SK-N-SH (cell line): Measurements from ENCODE around the gene ADAMTS3. TPM values are rescaled to one million over a fixed set of nuclear protein-coding genes. Genes with fewer than 3 reads are reported as not detected.
A peak's percentile ranks its signal among the peaks of the same experiment; 100 is the strongest.

Experiments used
- CTCF ChIA-PET: fragments of 300-600, 350-600 bp; formaldehyde crosslinking; extraction: SDS; loops from one replicate; lab custom pipeline; 2021; lab: Yijun Ruan, JAX
- POLR2A ChIA-PET: fragments of 350-600 bp; sonication (Branson Sonifier 250); formaldehyde crosslinking; extraction: SDS; loops from one replicate; lab custom pipeline; 2020; ENCODE audit warnings: antibody characterized with exemption, inconsistent platforms; lab: Yijun Ruan, JAX
- DNase-seq: peaks from one replicate; pipeline ENCODE4 v3.0.0; 2012
- H2AFZ ChIP-seq: fragments of 200-600 bp; sonication (generic); 2 replicates; pipeline ENCODE4 v1.8.1; 2016; ENCODE audit warnings: antibody characterized with exemption, mild to moderate bottlenecking, low read depth
- H3F3A ChIP-seq: fragments of 200-600 bp; sonication (generic); replicated peaks from 2 replicates; pipeline ENCODE3; 2016; ENCODE audit warnings: antibody characterized with exemption, mild to moderate bottlenecking; ENCODE audit not compliant: insufficient read depth
- H3K27ac ChIP-seq, 2 experiments: fragments of 200-500 bp in 1 of 2; fragments of 200-600 bp in 1 of 2; sonication (Bioruptor generic) in 1 of 2; sonication (generic), shearing (Covaris generic) in 1 of 2; 2 replicates each; pipeline versions ENCODE4 v1.5.1 to v1.6.1; 2014 to 2016; ENCODE audit warnings: low read depth in 2 of 2, inconsistent platforms in 1 of 2, low read length in 1 of 2, mild to moderate bottlenecking in 1 of 2, mixed read lengths in 1 of 2
- H3K27me3 ChIP-seq: fragments of 200-600 bp; sonication (generic), shearing (Covaris generic); 2 replicates; pipeline ENCODE4 v1.6.1; 2016; ENCODE audit warnings: mixed run types; ENCODE audit not compliant: insufficient read depth
- H3K36me3 ChIP-seq, 2 experiments: fragments of 200-500 bp in 1 of 2; fragments of 200-600 bp in 1 of 2; sonication (Bioruptor generic) in 1 of 2; sonication (generic) in 1 of 2; replicated peaks in 1 of 2; 2 replicates each; pipeline versions ENCODE3 to v1.5.1; 2014 to 2016; ENCODE audit warnings: low read length in 1 of 2, mild to moderate bottlenecking in 1 of 2; ENCODE audit not compliant: insufficient read depth in 2 of 2, control insufficient read depth in 1 of 2
- H3K4me1 ChIP-seq, 2 experiments: fragments of 200-500 bp in 1 of 2; fragments of 200-600 bp in 1 of 2; sonication (Bioruptor generic) in 1 of 2; sonication (generic), shearing (Covaris generic) in 1 of 2; 2 replicates each; pipeline versions ENCODE4 v1.5.1 to v1.6.1; 2014 to 2016; ENCODE audit warnings: low read depth in 1 of 2, low read length in 1 of 2, mixed run types in 1 of 2; ENCODE audit not compliant: insufficient read depth in 2 of 2, control insufficient read depth in 1 of 2
- H3K4me2 ChIP-seq: fragments of 200-600 bp; sonication (generic), shearing (Covaris generic); 2 replicates; pipeline ENCODE4 v1.6.1; 2017; ENCODE audit warnings: mixed run types
- H3K4me3 ChIP-seq, 2 experiments: fragments of 200-500 bp in 1 of 2; fragments of 200-600 bp in 1 of 2; sonication (Bioruptor generic) in 1 of 2; sonication (generic), shearing (Covaris generic) in 1 of 2; 2 replicates each; pipeline versions ENCODE4 v1.5.1 to v1.8.1; 2014 to 2016; ENCODE audit warnings: low read depth in 2 of 2, inconsistent platforms in 1 of 2, low read length in 1 of 2, mild to moderate bottlenecking in 1 of 2, mixed read lengths in 1 of 2, moderate library complexity in 1 of 2
- H3K79me2 ChIP-seq: fragments of 200-600 bp; sonication (generic); 2 replicates; pipeline ENCODE4 v1.8.1; 2017; ENCODE audit warnings: mild to moderate bottlenecking; ENCODE audit not compliant: insufficient read depth
- H3K9ac ChIP-seq: fragments of 200-600 bp; sonication (generic); 2 replicates; pipeline ENCODE4 v1.6.1; 2017; ENCODE audit warnings: mixed run types
- H3K9me2 ChIP-seq: fragments of 200-600 bp; sonication (generic); 2 replicates; pipeline ENCODE4 v1.6.1; 2017; ENCODE audit warnings: mixed run types
- H3K9me3 ChIP-seq: fragments of 200-600 bp; sonication (generic); 2 replicates; pipeline ENCODE4 v1.6.1; 2017; ENCODE audit warnings: mixed run types, mild to moderate bottlenecking, moderate library complexity
- H4K20me1 ChIP-seq: fragments of 200-600 bp; sonication (generic); 2 replicates; pipeline ENCODE4 v1.6.1; 2017; ENCODE audit warnings: mild to moderate bottlenecking, mixed run types; ENCODE audit not compliant: insufficient read depth
- CTCF ChIP-seq: fragments of 200-600 bp; sonication (generic); IDR thresholded peaks from 2 replicates; pipeline ENCODE4 v1.6.1; 2017; ENCODE audit warnings: antibody characterized with exemption, mild to moderate bottlenecking, moderate library complexity
- ELF1 ChIP-seq: IDR thresholded peaks from 2 replicates; pipeline ENCODE4 v1.4.0; 2012
- FOSL2 ChIP-seq: IDR thresholded peaks from 2 replicates; pipeline ENCODE4 v1.4.0; 2012; ENCODE audit warnings: low read depth, mild to moderate bottlenecking, moderate library complexity, borderline replicate concordance
- FOXM1 ChIP-seq: IDR thresholded peaks from 2 replicates; pipeline ENCODE4 v1.4.0; 2012; ENCODE audit warnings: low read depth, mild to moderate bottlenecking
- GABPA ChIP-seq: IDR thresholded peaks from 2 replicates; pipeline ENCODE4 v1.4.0; 2012; ENCODE audit warnings: low read depth, mild to moderate bottlenecking
- IRF3 ChIP-seq: fragments of 150-350 bp; IDR thresholded peaks from 2 replicates; pipeline ENCODE4 v1.6.1; 2016; ENCODE audit warnings: mild to moderate bottlenecking, low read depth, low read length
- MXI1 ChIP-seq: IDR thresholded peaks from 2 replicates; pipeline ENCODE4 v1.6.1; 2012; ENCODE audit warnings: mild to moderate bottlenecking, low read depth, low read length, improper control_type of control experiment
- NFIC ChIP-seq: IDR thresholded peaks from 2 replicates; pipeline ENCODE4 v1.4.0; 2012; ENCODE audit warnings: borderline replicate concordance
- RAD21 ChIP-seq: IDR thresholded peaks from 2 replicates; pipeline ENCODE4 v1.6.1; 2012; ENCODE audit warnings: mild to moderate bottlenecking, low read length
- REST ChIP-seq: IDR thresholded peaks from 2 replicates; pipeline ENCODE4 v1.6.1; 2012; ENCODE audit warnings: mild to moderate bottlenecking, low read depth, low read length, moderate library complexity
- RXRA ChIP-seq: IDR thresholded peaks from 2 replicates; pipeline ENCODE4 v1.4.0; 2012; ENCODE audit warnings: low read depth, mild to moderate bottlenecking, borderline replicate concordance
- SMC3 ChIP-seq: IDR thresholded peaks from 2 replicates; pipeline ENCODE4 v1.6.1; 2012; ENCODE audit warnings: low read depth, low read length, improper control_type of control experiment
- TAF1 ChIP-seq: IDR thresholded peaks from 2 replicates; pipeline ENCODE4 v1.6.1; 2012; ENCODE audit warnings: low read depth, mild to moderate bottlenecking, low read length, moderate library complexity, borderline replicate concordance
- TEAD4 ChIP-seq: IDR thresholded peaks from 2 replicates; pipeline ENCODE4 v1.4.0; 2012; ENCODE audit warnings: mild to moderate bottlenecking, borderline replicate concordance; ENCODE audit not compliant: insufficient read depth
- WGBS: methylation state at CpG from one replicate; pipeline ENCODE4 v1.1.6; 2017; ENCODE audit warnings: low lambda C conversion rate; 5-methylcytosine and 5-hydroxymethylcytosine counted together
- polyA plus RNA-seq, 3 experiments: library from polyadenylated mRNA; depleted of rRNA; stranded (reverse); fragments of >200 nt; gene quantifications; 2 replicates each; pipeline ENCODE4 v1.2.3, GENCODE V29; 2012

ADAMTS3 gene
- polyA plus RNA-seq, 1 of the 3 experiments (the other 2 are of a cell fraction): 0.99 TPM

GRCh38 chr4:72295966-72296557 lies 273.0 kb downstream of the ADAMTS3 start:
- no peaks in the 10 kb centered on the region for H3K27me3 ChIP-seq
- no peaks in the 10 kb centered on the region for H3K9me2 ChIP-seq
- H3K27ac ChIP-seq: no peak overlapping the region
- no peak overlapping the region for H3K9ac ChIP-seq
- H2AFZ ChIP-seq: no peak overlapping the region
- H3K9me3 ChIP-seq: no peaks in the 10 kb centered on the region
- DNase-seq: peak; percentile 48
- TF ChIP-seq FOSL2: no peak
- TF ChIP-seq CTCF: peak; percentile 84
- no peak for TF ChIP-seq TAF1
- peak; percentile 23; the same call in 1 of the 2 replicates for TF ChIP-seq TEAD4
- no peak for TF ChIP-seq IRF3
- no peak for TF ChIP-seq REST
- peak; percentile 69 for TF ChIP-seq SMC3
- peak; percentile 92 for TF ChIP-seq RAD21
- TF ChIP-seq, all 33 proteins: peak for 4
- no peaks in the 10 kb centered on the region for H4K20me1 ChIP-seq
- H3K4me3 ChIP-seq: no peak overlapping the region
- H3F3A ChIP-seq: no peaks in the 10 kb centered on the region
- no peaks in the 10 kb centered on the region; a peak in 2 of 4 replicates for H3K4me1 ChIP-seq
- 39% methylated on average over 5 of the region's 5 CpGs for WGBS
- CTCF ChIA-PET: interaction anchor here (0.6 to 3.2 kb wide), 45 partner anchors 9 to 1098 kb away, joined by 3 to 33 read pairs (median 3); no protein-coding TSS in a partner anchor
- no peaks in the 10 kb centered on the region for H3K79me2 ChIP-seq
- H3K4me2 ChIP-seq: no peak overlapping the region
- POLR2A ChIA-PET: no interaction called here
- H3K36me3 ChIP-seq: no peaks in the 10 kb centered on the region

- H3K9me2 ChIP-seq: no peaks in the 10 kb centered on the region
- no peaks in the 10 kb centered on the region for H3K27me3 ChIP-seq
- H3K4me2 ChIP-seq: no peak overlapping the region
- POLR2A ChIA-PET: no interaction called here
- H3K79me2 ChIP-seq: no peaks in the 10 kb centered on the region
- no peaks in the 10 kb centered on the region for H3F3A ChIP-seq
- DNase-seq: no peak
- H3K9ac ChIP-seq: no peak overlapping the region
- 89% methylated on average over 9 of the region's 9 CpGs for WGBS
- no peaks in the 10 kb centered on the region for H3K4me1 ChIP-seq
- H3K4me3 ChIP-seq: no peak overlapping the region
- H4K20me1 ChIP-seq: no peaks in the 10 kb centered on the region
- no peak overlapping the region for H3K27ac ChIP-seq
- no peak overlapping the region for H2AFZ ChIP-seq
- H3K36me3 ChIP-seq: no peaks in the 10 kb centered on the region
- H3K9me3 ChIP-seq: no peaks in the 10 kb centered on the region
- CTCF ChIA-PET: no interaction called here
- TF ChIP-seq MXI1 (no peak), TAF1 (no peak), SMC3 (no peak), RXRA (no peak), TEAD4 (no peak), REST (no peak), NFIC (no peak), ELF1 (no peak), GABPA (no peak), FOXM1 (no peak)
These were observed 278.3 kb downstream of the ADAMTS3 start for GRCh38 chr4:72290737-72291136.
